HG02884 (cell line): ENCODE measurements around the gene HTT-AS.

Experiments used
- ATAC-seq: cut with Tn5 transposase; IDR thresholded peaks from one replicate; pipeline ENCODE4 v1.9.1; 2021; ENCODE audit warnings: mild to moderate bottlenecking, moderate library complexity; ENCODE audit not compliant: unreplicated experiment

The HTT-AS gene

DNA sequence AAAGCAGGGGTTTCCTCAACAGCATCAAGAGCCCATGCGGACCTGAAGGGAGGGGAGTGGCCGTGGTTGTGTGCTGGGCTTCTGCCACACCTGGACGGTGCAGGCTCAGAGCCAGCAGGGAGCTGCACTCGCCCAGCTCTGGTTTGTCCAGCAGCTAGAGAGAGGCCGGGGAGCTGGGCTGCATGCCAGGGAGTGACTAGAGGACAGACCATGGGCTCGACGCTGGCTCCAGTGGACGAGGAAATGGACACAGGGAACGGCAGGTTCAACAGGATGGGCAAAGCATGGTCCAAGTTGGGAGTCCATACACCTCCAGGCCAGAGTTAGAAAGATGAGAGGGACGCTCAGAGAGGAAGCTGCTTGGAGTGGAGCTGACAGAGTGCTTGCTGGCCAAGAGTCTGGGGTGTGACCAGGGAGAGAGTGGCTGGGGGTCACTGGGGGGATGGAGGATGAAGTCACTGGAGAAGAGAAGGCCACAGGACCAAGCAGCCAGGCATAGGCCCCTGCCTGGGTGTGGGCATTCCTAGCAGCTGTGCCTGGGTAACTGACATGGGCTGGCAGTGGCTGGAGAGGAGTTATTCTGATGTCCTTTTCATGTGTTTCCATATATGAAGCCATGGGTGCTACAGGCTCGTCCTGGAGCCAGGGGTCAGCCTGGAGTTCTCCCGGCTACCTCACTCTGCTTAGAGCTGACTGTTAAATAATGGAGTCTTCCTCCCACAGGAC, 42.8 kb downstream of the HTT-AS start:
- no peak for ATAC-seq

DNA sequence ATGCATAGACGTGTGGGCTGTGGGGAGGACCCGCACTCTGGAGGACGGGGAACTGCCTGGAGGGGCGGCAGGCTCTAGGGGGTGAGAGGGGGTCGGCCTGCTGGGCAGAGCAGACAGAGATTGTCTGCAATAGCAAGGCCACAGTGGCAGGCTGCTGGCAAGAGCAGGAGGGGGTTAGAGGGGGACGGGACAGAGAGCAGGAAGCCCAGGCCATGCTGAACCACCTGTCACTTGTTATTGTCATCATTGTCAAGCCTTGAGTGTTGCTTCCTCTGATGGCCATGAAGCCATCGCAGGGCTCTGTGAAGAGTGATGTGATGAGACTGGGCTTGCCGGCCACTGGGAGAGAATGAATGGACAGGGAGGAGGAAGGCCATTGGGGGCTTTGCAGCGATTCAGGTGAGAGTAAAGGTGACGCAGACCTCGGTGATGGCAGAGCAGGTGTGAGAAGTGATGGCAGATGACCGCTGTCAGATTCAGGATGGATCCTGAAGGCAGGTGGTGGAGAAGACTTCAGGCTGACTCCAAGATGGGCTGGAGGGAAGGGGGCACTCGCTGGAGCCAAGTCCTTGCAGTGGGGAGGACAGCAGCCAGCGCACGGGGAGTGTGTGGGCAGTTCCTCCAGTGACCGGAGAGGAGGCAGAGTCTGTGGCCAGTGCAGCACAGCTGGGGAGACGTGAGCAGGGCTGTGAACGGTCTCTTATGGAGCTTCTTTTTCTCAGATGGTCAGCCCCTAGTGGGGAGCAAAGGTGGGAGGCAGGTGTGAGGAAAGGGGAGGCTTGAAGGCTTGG, 43.6 kb downstream of the HTT-AS start:
- no peak for ATAC-seq

GRCh38 chr4:3029464-3029863, 44.9 kb downstream of the HTT-AS start:
- no peak for ATAC-seq

DNA sequence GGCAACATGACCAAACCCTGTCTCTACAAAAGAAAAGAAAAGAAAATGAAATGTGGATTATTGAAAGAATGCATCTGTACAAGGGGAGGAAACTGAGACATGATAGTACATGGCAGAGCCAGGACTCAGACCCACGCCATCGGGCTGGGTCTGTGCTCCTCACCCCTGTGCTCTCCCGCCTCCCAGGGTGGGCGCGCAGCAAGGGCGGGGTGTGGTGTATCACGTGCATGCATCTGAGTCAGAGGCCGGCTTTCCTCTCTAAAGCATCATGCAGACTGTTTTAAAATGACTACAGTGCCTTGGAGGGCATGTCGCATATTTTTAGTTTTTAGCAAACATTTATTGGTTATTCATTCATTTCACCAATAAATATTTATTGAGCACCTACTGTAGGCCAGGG, 47.8 kb downstream of the HTT-AS start:
- no peak for ATAC-seq

GRCh38 chr4:3025881-3026280, 48.5 kb downstream of the HTT-AS start:
- no peak for ATAC-seq

DNA sequence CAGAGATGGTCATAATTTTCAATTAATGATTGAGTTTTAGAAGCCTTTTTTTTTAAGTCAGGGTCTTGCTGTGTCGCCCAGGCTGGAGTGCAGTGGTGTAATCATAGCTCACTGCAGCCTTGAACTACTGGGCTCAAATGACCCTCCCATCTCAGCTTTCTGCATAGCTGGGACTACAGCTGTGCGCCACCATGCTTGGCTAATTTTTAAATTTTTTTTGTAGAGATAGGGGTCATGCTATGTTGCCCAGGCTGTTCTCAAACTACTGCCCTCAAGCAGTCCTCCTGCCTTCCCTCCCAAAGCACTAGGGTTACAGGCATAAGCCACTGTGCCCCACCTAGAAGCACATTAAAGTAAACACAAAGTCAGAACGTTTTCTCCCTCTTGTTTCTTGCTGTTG, 51.7 kb downstream of the HTT-AS start:
- ATAC-seq: no peak

DNA sequence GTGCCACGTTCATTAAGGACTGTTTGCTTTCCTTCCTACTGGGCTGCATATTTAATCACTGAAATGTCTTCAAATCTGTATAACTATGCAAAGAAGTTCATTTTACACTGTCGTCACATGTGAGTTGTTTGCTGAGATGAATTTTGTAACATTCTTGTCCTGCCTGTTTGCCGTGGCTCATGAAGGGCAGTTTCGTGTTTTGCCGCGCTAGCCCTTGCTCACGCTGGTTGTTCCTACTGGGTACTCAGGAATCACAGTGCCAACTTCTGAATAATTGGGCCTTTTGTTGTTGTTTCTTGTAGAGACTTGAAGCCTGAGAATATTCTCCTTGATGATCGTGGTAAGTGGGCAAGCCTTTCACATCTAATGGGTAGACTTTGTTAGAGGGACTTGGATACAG, 52.2 kb downstream of the HTT-AS start:
- no peak for ATAC-seq

DNA sequence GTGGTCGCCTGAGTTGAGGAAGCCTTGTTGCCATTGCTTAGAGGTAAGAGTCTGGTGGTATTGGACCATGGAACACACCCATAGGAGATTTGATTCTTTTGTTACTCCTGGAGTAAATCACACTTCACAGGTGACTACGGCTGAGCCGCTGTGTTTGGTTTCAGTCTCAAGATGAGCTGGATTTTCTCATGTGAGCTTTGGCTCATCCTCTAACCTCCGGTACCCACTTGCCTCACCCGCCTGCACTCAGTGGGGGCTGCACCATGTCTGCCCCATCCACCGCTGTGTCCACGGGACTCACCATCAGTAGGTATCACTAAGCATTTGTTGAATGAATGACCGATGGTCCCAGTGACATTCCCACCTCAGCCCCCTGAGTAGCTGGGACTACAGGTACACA, 52.7 kb downstream of the HTT-AS start:
- no peak for ATAC-seq

GRCh38 chr4:3021127-3021526, 53.2 kb downstream of the HTT-AS start:
- no peak for ATAC-seq

DNA sequence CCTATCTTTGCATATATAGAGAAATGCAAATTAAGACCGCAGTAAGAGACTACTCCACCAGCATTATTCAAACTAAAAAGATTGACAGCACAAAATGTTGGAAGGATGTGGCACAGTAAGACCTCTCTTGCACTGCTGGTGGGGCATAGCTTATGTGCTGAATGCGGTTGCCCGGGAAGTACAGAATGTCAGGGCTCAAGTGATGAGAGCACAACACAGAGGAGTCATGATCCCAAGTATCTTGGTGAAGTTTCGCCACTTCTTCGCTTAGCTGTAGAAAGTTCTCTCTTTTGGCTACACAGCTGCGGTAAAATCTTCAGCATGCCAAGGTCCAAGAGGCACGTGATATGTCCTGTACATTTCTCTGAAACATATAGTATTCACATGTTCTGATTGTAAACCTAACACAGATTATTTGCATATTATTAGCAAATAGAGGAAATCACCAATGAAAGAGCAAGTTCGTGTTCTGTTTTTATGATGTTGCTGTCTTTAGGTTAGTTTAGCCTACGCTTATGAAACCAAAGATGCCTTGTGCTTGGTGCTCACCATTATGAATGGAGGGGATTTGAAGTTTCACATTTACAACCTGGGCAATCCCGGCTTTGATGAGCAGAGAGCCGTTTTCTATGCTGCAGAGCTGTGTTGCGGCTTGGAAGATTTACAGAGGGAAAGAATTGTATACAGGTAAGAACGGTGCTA, 55.0 kb downstream of the HTT-AS start:
- ATAC-seq: no peak

DNA sequence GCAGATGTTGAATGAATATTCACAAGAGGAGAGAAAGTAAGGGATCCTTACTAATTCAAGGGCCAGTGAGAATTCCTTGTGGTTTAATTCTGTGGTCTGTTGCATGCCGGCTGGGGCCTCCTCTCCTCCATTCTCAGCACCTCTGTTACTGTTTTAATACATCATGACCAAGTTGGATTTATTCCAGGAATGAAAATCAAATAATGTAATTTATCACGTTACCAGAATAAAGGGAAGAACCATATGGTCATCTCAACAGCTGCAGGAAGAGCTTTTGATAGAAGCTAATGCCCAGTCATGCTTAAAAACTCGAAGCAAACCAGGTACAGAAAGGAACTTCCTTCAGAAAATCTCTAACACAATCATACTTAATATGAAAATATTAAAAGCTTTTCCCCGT, 56.8 kb downstream of the HTT-AS start:
- ATAC-seq: no peak

DNA sequence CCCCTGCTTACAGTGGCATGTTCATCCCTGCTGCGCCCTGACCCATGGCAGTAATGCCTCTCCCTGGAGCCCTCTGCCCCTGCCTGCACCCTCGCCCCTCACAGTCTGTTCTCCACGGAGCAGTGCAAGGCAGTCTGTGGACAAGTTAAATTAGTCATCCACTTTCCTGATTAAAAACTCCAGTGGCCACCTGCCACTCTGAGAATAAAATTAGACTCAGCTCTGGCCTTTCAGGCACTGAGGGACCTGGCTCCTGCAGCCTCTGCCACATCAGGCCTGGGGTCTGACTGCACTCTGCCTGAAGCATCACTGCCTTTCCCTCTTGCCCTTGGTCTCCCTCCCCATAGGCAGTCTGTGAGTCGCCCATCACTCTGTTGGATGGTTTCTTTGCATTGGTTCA, 57.4 kb downstream of the HTT-AS start:
- ATAC-seq: no peak

GRCh38 chr4:3013839-3014350, 60.4 kb downstream of the HTT-AS start:
- peak; percentile 89 for ATAC-seq
